GM23338 (cell line): ENCODE measurements around the gene TFPI. TPM values are rescaled to one million over a fixed set of nuclear protein-coding genes. Genes with fewer than 3 reads are reported as not detected.

Experiments
- ATAC-seq: fragments of 200-7000 bp; cut with Tn5 transposase; 3 replicates; pipeline ENCODE4 v1.9.1; 2020
- DNase-seq: peaks from one replicate; pipeline ENCODE4 v3.0.0-alpha.2; 2015; ENCODE audit warnings: low spot score
- H2AFZ ChIP-seq: fragments of 200-600 bp; sonication (generic); 2 replicates; pipeline ENCODE4 v1.8.0; 2016; ENCODE audit warnings: antibody characterized with exemption, mild to moderate bottlenecking, moderate library complexity
- H3F3A ChIP-seq: fragments of 200-600 bp; sonication (generic); replicated peaks from 2 replicates; pipeline ENCODE4 v1.8.0; 2017; ENCODE audit warnings: antibody characterized with exemption, mixed run types, low read depth
- H3K27ac ChIP-seq: fragments of 200-600 bp; sonication (generic); 2 replicates; pipeline ENCODE4 v1.6.1; 2016; ENCODE audit warnings: low read depth
- H3K27me3 ChIP-seq: fragments of 200-600 bp; sonication (generic); 2 replicates; pipeline ENCODE4 v1.8.0; 2016; ENCODE audit warnings: mild to moderate bottlenecking, mixed run types, moderate library complexity; ENCODE audit not compliant: insufficient read depth
- H3K36me3 ChIP-seq: fragments of 200-600 bp; sonication (generic); 2 replicates; pipeline ENCODE4 v1.8.0; 2016; ENCODE audit warnings: mild to moderate bottlenecking; ENCODE audit not compliant: insufficient read depth
- H3K4me1 ChIP-seq: fragments of 200-600 bp; sonication (generic); 2 replicates; pipeline ENCODE4 v1.8.0; 2016; ENCODE audit warnings: mild to moderate bottlenecking, moderate library complexity; ENCODE audit not compliant: insufficient read depth
- H3K4me2 ChIP-seq: fragments of 200-600 bp; sonication (generic); 2 replicates; pipeline ENCODE4 v1.7.1; 2017; ENCODE audit warnings: mixed run types
- H3K4me3 ChIP-seq: fragments of 200-600 bp; sonication (generic); 2 replicates; pipeline ENCODE4 v1.6.1; 2016; ENCODE audit warnings: mixed run types
- H3K79me2 ChIP-seq: fragments of 200-600 bp; sonication (generic); replicated peaks from 2 replicates; pipeline ENCODE4 v1.8.0; 2017; ENCODE audit warnings: mild to moderate bottlenecking; ENCODE audit not compliant: insufficient read depth
- H3K9me2 ChIP-seq: fragments of 200-600 bp; sonication (generic); 2 replicates; pipeline ENCODE4 v1.8.0; 2017; ENCODE audit not compliant: insufficient read depth
- H4K20me1 ChIP-seq: fragments of 200-600 bp; sonication (generic); replicated peaks from 2 replicates; pipeline ENCODE4 v1.8.0; 2017; ENCODE audit warnings: mild to moderate bottlenecking; ENCODE audit not compliant: insufficient read depth
- H3K27ac Mint-ChIP-seq: 2 replicates; pipeline ENCODE4 v1.8.0; 2020; ENCODE audit warnings: inconsistent platforms, mild to moderate bottlenecking, moderate library complexity, mixed read lengths
- H3K27me3 Mint-ChIP-seq: 3 replicates; pipeline ENCODE4 v1.8.0; 2022; ENCODE audit warnings: low read depth, mild to moderate bottlenecking, moderate library complexity, mixed read lengths, inconsistent platforms; ENCODE audit not compliant: insufficient read depth, poor library complexity
- H3K36me3 Mint-ChIP-seq: 3 replicates; pipeline ENCODE4 v1.8.0; 2021; ENCODE audit warnings: low read depth, mild to moderate bottlenecking, inconsistent platforms, moderate library complexity, mixed read lengths
- H3K4me1 Mint-ChIP-seq: 3 replicates; pipeline ENCODE4 v1.8.0; 2020; ENCODE audit warnings: mild to moderate bottlenecking, inconsistent platforms, mixed read lengths
- H3K4me3 Mint-ChIP-seq: 3 replicates; pipeline ENCODE4 v1.8.0; 2021; ENCODE audit warnings: moderate library complexity, mild to moderate bottlenecking, inconsistent platforms, mixed read lengths
- H3K9me3 Mint-ChIP-seq: 3 replicates; pipeline ENCODE4 v1.8.0; 2020; ENCODE audit warnings: moderate library complexity, mild to moderate bottlenecking, inconsistent platforms, mixed read lengths
- CTCF ChIP-seq, 2 experiments: fragments of 200-600 bp in 1 of 2; sonication (generic) in 1 of 2; conservative IDR thresholded peaks; 2 replicates each; pipeline versions ENCODE4 v1.5.1 to v1.6.1; 2016 to 2017; ENCODE audit warnings: antibody characterized with exemption in 2 of 2, low read depth in 2 of 2, mild to moderate bottlenecking in 2 of 2, moderate library complexity in 1 of 2
- ETS1 ChIP-seq: IDR thresholded peaks from 2 replicates; pipeline ENCODE4 v1.6.1; 2016; ENCODE audit warnings: antibody characterized with exemption
- EZH2 ChIP-seq: fragments of 200-600 bp; sonication (generic); IDR thresholded peaks from one replicate; pipeline ENCODE4 v1.8.0; 2017; ENCODE audit warnings: antibody characterized with exemption, mild to moderate bottlenecking, low read depth; ENCODE audit not compliant: unreplicated experiment
- EZH2phosphoT487 ChIP-seq: fragments of 200-600 bp; sonication (generic); IDR thresholded peaks from one replicate; pipeline ENCODE4 v1.8.1; 2018; ENCODE audit warnings: antibody characterized with exemption; ENCODE audit not compliant: unreplicated experiment
- JUNB ChIP-seq: IDR thresholded peaks from one replicate; pipeline ENCODE4 v1.6.1; 2016; ENCODE audit warnings: antibody characterized with exemption; ENCODE audit not compliant: unreplicated experiment
- POLR2AphosphoS5 ChIP-seq: IDR thresholded peaks from 2 replicates; pipeline ENCODE4 v1.6.1; 2016; ENCODE audit warnings: antibody characterized with exemption, low read depth
- ZNF462 ChIP-seq: fragments of 250-450 bp; sonication (Bioruptor Pico); IDR thresholded peaks from 2 replicates; pipeline ENCODE4 v1.5.0; 2020; ENCODE audit warnings: mild to moderate bottlenecking, moderate library complexity
- polyA plus RNA-seq: library from polyadenylated mRNA; unstranded; fragments of >200 nt; fragmentation: Nextera tagmentation; extraction: Ambion mirVana; gene quantifications from 2 replicates; pipeline ENCODE4 v1.2.1, GENCODE V29; 2016
- total RNA-seq: library from RNA; depleted of rRNA; stranded (reverse); fragments of >200 nt; shearing (Covaris generic); gene quantifications from 2 replicates; pipeline ENCODE4 v1.2.3, GENCODE V29; 2014

The TFPI gene
- total and polyA plus RNA-seq, 2 experiments from 2014 or later = 1.8 to 1.9 TPM

- Mint-ChIP-seq H3K4me1 (peaks cover 5% of the 10 kb centered on the region; the same call in 2 of the 3 replicates), H3K27me3 (no peaks in the 10 kb centered on the region), H3K9me3 (peaks cover 18% of the 10 kb centered on the region), H3K4me3 (no peak overlapping the region), H3K36me3 (peaks cover 15% of the 10 kb centered on the region), H3K27ac (no peak overlapping the region)
- no peak for ATAC-seq
- Histone ChIP-seq H3F3A (no peaks in the 10 kb centered on the region), H3K36me3 (no peaks in the 10 kb centered on the region), H2AFZ (no peak overlapping the region), H3K9me2 (no peaks in the 10 kb centered on the region), H3K4me2 (no peak overlapping the region), H3K27ac (no peak overlapping the region), H3K4me3 (no peak overlapping the region), H3K79me2 (no peaks in the 10 kb centered on the region), H3K27me3 (no peaks in the 10 kb centered on the region), H4K20me1 (no peaks in the 10 kb centered on the region), H3K4me1 (no peaks in the 10 kb centered on the region)
- peak; percentile 24 for DNase-seq
- no peak for TF ChIP-seq ZNF462 (CRISPR knock-in tag)
- no peak for TF ChIP-seq EZH2phosphoT487
- TF ChIP-seq CTCF (conservative IDR thresholded peaks at IDR 0.05; ENCODE audit: low read depth in 2 of 2) = peak in 1 of 2 experiments; percentile 94; a peak in 3 of 4 replicates
- no peak for TF ChIP-seq EZH2
- TF ChIP-seq POLR2AphosphoS5 = no peak
- TF ChIP-seq ETS1 = no peak
- TF ChIP-seq JUNB = no peak
Measured at GRCh38 chr2:187497858-187498463, 56.3 kb downstream of the TFPI start.
